IPS-NIHi11 (cell line): ENCODE measurements around the gene TLR5.
A peak's percentile ranks its signal among the peaks of the same experiment; 100 is the strongest.
"Not testable (repeated sequence)": the region's sequence is repeated elsewhere in the genome, so short reads cannot be mapped to it uniquely, and the experiment has no call there.

Source experiments
- DNase-seq: peaks from one replicate; pipeline ENCODE4 v3.0.0; 2012; ENCODE audit warnings: mixed read lengths, low spot score

The TLR5 gene, protein sequence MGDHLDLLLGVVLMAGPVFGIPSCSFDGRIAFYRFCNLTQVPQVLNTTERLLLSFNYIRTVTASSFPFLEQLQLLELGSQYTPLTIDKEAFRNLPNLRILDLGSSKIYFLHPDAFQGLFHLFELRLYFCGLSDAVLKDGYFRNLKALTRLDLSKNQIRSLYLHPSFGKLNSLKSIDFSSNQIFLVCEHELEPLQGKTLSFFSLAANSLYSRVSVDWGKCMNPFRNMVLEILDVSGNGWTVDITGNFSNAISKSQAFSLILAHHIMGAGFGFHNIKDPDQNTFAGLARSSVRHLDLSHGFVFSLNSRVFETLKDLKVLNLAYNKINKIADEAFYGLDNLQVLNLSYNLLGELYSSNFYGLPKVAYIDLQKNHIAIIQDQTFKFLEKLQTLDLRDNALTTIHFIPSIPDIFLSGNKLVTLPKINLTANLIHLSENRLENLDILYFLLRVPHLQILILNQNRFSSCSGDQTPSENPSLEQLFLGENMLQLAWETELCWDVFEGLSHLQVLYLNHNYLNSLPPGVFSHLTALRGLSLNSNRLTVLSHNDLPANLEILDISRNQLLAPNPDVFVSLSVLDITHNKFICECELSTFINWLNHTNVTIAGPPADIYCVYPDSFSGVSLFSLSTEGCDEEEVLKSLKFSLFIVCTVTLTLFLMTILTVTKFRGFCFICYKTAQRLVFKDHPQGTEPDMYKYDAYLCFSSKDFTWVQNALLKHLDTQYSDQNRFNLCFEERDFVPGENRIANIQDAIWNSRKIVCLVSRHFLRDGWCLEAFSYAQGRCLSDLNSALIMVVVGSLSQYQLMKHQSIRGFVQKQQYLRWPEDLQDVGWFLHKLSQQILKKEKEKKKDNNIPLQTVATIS

DNA sequence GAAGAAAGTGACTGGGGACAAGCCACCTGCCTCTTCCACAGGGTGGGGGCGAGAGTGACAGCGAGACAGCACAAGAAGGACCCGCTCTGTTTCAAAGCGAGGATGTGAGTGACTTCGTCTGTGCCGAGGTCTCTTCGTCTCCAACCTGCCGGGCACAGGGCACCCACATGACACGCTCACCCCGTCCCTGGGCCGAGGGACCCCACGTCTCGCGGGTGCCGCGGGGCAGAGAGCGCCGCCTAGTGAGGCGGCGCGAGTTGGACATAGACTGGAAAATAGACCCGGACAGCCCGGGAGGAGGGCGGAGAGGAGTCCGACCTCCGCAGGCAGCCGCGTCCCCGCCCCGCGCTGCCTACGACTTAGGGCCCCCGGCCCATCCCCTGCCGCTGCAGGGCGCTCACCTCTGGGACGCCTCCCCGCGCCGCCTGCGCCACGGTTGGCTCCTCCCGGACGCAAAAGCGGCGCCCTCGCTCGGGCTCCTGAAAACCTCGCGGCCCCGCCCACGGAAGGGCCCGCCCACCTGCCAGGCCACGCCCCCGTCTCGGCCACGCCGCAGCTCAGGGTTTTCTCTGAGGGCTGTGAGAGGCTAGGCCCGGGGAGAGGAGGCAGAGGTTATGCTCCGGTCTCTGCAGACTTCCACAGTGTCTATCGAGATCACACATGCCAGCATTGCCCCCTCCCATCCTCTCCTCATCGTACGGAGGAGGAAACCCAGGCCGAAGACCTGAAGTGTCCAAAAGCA lies at the start of gene TLR5:
Gene TLR5, minus strand, starts transcription at position 454 of the 742 bp plus-strand sequence. CDS start 30,217 bp downstream, outside the sequence.
- DNase-seq = peak; percentile 90

DNA sequence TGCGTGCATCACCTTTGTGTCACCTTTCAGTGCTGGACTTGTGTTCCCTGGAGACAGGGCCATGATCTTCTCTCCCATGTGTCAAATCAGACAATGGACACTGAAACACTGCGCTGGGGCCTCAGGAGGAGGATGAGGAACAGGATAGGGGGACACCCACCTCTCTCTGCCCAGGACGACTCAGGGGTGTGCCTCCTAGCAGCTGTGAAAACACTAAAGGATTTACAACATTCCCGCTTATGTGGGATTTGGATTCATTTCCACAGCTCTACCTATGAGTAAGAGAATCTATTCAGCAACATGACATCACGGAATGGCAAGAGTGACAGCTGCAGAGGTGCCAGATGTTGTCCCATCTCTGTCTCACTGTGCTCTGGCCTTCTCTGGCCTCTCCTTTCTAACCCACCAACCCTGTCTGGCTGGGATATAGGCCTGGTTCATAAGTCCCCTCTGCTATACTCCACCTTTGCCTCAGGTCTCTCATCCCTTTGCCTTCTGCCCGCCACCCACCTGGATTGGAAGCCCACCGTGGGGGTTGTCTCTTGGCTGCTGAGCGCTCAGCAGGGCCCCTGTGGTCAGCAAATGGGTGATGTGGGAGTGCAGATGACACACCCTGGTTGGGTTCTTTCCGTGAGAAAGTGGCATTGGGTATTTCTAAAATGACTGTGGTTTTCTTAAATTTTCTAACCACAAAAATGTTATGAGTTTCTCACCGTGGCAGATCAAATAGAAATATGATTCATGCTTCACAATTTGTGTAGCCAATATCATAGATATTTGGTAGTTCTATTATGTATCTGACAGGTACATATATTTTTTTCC lies 47.1 kb upstream of the TLR5 start:
- DNase-seq = no peak

DNA sequence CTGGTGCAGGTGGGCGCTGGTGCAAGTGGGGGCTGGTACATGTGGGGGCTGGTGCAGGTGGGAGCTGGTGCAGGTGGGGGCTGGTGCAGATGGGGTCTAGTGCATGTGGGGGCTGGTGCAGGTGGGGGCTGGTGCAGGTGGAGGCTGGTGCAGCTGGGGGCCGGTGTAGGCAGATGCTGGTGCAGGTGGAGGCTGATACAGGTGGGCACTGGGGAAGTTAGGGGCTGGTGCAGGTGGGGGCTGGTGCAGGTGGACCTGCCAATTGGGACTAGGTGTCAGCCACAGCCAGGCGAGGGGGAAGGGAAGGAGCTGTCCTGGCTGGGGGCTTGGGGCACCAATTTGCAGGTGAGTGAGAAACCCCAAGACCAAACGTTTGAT lies 46.5 kb upstream of the TLR5 start:
- no peak for DNase-seq

DNA sequence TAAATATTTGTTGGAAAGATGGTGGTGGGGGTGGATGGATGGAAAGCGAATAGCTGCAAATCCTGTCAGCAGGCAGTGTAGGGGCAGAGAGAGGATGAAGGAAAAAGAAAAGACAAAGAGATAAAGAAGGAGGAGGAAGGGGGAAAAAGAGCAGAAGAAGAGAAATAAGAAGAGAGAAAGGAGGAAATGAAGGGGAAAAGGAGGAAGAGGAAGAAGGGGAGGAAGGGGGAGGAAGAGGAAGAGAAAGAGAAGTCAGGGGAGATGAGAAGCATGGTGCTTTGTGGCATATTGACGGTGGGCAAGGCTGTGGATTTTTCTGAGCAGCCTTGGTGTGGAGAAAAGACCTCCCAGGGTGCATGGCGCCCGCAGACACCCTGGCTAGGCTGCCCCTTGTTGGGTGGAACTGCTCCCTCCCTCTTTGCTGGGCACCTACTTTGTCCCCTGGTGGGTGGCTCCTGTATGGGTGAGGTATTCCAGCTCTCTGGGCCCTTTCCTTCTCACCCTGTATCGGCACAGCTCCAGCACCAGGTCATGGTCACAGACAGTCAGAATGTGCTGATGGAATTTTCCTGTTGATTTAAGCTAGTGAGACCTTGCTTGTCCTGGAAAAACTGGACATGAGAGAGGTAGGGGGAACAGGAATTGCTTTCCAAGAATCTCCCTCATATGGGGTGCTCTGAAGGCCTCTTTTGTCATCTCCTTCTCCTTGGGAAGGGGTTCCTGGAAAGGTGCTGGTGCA lies 45.7 kb upstream of the TLR5 start:
- DNase-seq = no peak

DNA sequence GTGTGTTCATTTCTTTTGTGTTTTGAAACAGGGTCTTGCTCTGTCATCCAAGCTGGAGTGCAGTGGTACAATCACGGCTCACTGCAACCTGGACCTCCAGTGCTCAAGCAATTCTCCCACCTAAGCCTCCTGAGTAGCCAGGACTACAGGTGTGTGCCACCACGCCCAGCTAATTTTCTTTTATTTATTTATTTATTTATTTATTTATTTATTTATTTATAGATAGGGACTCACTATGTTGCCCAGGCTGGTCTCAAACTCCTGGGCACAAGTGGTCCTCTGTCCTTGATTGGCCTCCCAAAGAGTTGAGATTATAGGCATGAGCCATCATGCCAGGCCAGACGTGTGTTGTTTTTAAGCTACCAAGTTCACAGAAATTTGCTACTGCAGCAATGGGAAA lies 43.8 kb upstream of the TLR5 start:
- DNase-seq = no peak

DNA sequence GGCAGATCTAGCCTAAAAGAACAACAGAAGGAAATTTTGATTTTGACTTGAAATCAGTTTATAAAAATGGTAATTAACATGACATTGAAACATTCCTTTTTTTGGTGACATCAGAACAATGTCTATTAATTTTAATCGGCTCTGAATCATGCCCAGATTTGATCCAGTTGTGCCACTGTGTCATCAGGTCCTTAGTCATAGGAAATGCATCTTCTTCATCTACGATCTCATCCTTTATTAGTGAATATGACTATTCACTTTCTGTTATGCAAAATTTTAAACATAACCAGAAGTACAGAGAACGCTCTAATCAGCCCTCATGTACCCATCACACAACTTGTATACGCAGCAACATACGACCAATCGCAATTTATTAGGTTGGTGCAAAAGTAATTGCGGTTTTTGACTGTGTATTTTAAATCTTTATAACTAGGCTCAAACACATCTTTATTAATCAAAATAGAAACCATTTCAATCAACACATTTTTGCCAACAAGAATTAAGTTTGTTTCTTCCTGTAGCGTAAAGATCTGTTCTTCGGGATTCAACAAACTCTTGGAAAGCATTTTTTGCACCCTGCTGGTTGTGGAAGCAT lies 40.3 kb upstream of the TLR5 start:
- no peak for DNase-seq

DNA sequence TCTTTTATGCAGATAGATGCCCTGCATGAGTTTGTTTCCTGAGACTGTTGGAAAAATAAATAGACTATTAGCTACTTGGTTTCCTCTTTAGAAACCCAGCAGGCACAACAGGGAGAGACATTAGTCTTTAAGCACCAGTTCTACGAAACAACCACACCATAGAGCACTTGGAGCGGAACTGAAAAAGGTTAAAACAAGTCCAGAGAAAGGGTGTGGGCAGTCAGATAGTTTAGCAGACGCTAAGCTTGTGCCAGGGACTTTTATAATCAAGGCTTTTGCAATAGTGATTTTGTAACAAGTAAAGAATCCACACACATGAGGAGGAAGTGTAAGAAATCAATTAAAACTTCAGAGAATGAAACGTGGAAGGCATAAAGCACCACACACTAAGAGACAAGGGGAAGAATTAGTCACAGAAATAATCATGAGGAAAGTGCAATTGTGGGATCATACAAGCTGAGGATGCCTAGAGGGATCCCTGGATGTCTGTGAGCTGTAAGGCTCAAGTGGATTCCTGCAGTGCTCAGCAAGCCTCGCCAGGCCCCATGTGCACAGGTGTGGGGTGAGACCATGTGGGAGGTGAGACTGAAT lies 37.8 kb upstream of the TLR5 start:
- DNase-seq = no peak

DNA sequence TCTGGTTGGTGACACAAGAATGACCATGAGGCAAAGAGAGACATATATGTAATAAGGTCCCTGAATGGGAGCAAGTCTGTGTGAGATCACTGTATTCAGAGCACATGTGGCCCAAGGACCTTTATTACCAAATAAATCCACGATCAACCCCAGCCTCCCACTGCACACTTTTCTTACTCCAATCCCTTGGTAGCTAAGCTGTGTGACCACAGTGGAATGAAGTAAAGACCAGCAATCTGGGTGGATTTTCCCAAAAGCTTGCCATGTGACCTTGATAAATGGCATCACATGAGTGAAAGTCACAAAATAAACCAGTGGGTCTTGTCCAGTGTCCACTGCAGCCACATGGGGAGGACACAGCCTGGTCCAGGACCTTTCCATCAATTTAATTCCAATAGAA lies 36.7 kb upstream of the TLR5 start:
- DNase-seq = no peak

DNA sequence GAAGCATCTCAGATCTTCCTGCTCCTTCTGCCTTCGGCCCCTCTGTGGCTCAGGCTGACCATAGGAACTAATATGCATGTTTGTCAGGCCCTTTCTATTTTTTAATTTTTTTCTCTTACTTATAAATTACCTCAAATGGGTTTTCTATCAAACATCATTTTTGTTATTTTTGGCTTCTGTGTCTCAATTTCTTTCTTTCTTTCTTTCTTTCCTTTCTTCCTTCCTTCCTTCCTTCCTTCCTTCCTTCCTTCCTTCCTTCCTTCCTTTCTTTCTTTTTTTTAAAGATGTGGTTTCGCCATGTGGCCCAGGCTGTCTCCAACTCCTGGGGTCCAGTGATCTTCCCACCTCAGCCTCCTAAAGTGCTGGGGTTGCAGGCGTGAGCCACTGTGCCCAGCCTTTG lies 36.2 kb upstream of the TLR5 start:
- DNase-seq = no peak

DNA sequence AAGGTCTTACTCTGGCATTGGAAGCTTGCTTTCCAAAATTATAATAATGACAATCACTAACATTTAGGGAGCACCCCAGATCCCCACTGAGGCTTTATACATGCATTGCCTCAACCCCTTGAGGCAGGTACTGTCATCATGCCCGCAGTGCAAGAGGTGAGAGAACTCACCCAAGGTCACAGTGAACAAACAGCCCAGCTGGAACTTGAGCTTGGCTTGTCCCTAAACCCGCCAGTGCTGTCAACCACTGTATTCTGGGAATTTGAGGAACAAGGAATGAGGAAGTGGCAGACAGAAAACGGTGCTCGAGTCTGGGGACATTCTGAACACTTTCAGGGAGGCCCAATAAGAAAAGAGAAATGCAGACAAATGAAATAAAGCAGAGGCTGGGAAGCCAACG lies 34.6 kb upstream of the TLR5 start:
- DNase-seq = no peak

DNA sequence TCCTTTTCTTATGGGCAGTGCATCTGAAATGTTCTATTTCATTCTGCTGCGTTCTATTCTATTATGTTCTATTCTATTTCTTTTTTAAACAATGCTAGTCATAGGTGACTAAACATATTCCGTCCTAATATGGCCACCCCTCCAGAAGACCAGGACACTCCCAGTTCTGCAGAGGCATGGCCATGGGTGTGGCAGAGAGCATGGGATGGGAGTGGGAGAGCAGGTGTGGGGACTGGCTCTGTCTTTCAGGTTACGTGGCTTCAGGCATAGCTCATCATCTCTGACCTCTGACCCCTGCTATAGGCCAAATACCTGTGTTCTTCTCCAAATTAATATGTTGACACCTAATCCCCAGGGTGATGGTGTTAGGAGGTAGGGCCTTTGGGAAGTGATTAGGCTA lies 33.4 kb upstream of the TLR5 start:
- no peak for DNase-seq

DNA sequence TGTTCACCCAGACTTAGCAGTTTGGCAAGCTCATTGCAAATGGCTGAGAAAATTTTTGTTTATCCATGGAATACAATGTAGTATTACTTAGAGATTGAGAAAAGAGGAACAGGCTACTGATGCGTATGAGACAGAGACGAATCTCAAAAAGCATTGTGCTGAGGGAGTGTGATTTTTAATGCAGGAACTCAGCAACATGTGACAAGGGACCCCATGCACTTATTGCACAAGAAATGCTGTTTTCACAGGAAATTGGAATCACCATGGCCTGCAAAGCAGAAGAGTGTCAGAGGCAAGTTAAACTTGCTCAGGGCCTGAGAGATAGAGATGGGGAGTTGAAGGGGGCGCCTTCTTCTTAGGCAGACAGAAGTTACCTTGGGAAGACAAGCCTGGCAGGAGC lies 32.6 kb upstream of the TLR5 start:
- no peak for DNase-seq

DNA sequence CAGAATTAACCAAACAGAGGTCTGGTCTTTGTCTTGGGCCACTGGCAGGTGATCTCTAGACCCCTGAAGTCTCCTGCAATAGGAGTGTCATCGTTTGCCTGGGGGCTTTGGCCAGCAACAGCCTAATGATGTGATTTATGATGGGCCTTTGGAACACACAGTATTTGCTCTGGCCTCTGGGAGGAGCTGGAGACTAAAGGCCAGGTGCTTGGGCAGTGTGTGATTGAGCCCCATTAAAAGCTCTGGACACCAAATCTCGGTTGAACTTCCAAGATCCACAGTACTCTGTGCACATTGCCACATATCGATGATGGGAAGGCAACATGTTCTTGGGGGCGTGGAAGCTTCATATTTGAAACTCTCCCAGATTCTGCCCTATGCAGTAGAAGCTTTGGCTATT lies 32.0 kb upstream of the TLR5 start:
- no peak for DNase-seq

DNA sequence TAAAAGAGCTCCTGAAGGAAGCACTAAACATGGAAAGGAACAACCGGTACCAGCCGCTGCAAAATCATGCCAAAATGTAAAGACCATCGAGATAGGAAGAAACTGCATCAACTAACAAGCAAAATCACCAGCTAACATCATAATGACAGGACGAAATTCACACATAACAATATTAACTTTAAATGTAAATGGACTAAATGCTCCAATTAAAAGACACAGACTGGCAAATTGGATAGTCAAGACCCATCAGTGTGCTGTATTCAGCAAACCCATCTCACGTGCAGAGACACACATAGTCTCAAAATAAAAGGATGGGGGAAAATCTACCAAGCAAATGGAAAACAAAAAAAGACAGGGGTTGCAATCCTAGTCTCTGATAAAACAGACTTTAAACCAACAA lies 26.4 kb upstream of the TLR5 start:
- DNase-seq = not testable (repeated sequence)

DNA sequence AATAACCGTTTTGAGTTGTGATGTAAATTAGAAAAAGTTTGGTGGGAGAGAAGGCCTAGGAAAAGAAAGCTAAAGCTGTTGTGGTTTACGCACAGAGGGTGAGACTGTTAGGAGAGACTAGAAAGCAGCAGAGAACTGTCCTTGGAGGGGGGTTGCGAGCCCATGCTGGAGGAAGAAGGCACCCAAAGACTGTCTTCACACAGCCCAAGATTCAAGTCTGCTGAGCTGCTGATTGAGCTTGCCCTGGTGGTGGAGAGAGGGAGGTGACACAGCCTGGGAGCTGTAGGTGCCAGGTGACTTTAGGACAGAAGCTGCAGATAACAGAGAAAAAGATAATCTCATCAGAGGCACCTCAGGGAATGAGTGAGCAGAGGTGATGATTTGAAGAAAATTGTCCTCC lies 18.3 kb upstream of the TLR5 start:
- no peak for DNase-seq

DNA sequence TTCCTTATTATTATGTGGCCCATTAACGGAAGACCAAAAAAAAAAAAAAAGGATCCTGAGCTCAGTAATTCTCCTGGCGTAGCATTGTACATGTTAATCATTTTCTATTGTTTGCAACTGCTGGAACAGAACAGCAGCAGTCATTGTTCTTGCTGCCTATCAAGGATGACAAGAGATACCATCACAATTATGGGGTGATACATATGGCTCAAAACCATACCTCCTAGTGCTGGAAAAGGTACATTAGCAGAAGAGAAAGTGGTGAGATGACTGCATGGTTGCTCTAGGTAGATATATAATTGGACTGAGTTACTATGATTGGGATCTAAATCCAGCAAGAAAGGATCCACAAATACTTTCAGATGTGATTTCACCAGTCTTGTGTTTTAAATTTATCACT lies 13.3 kb upstream of the TLR5 start:
- DNase-seq = no peak

DNA sequence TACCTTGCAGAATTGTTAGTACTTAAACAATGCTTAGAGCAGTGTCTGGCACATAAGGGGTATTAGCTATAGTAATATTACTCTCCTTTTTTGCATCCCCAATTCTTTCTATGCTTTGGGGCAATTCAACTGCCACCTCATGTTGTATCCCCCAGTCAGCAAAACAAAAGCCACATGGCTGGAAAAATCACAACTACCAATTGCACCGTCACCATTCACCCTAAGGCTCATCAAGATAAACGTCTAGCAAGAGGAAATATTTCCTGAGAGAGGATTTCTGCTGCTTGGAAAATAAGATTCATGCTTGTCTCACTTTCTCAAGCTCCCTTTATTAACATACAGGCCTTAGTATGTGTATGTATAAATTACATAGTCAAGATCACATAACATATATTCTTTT lies 12.1 kb upstream of the TLR5 start:
- no peak for DNase-seq

DNA sequence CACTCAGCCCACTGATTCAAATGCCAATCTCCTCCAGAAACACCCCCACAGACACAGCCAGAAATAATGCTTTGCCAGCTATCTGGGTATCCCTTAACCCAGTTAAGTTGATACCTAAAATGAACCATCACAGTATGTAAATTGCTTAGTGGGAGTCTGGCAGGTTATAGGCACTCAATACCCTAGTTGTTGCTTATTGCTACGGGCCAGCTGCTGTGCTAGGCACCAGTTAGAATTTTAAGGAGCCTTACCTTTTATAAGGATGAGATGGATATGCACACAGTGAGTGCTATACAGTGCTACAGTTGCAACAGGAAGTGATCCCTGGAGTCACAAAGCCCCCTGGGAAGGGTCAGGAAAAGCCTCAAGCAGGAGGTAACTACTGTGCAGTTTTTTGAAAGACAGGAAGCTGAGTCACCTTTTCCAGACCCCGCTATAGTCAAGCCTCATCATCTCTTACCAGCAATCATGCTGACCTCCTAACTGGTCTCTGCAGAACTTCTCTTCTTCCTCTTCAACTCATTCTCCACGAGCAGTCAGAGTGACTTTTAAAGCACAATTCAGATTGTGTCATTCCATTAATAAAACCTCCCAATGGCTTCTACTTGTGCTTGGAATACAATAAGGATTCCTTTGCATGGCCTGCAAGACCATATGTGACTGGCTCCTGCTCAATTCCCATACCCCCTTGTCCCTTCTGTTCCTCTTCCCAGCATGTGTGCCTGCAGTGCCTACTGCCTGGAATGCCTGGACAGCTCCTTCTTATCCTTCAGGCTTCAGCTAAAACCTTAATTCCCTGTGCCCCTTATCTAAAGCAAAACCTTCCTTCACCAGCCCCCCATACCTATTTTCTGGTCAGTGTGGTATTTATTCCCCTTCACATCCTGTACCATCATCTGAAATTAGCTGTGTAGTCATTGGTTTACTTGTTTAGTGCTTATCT lies 10.4 kb upstream of the TLR5 start:
- no peak for DNase-seq

DNA sequence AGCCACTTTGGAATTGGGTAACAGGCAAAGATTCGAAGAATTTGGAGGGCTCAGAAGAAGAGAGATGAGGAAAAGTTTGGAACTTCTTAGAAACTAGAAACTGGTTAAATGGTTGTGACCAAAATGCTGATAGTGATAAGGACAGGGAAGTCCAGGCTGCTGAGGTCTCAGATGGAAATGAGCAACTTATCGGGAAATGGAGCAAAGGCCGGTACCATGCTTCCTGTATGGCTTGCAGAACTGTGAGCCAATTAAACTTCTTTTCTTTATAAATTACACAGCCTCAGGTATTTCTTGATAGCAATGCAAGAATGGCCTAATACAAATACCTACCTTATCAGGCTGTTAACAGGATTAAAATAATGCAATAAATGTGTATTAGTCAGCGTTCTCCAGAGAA lies 9.4 kb upstream of the TLR5 start:
- no peak for DNase-seq
